ENCODE data around the gene BTF3L4. TPM values are rescaled to one million over a fixed set of nuclear protein-coding genes. Genes with fewer than 3 reads are reported as not detected.

The BTF3L4 gene
- total RNA-seq, 1 experiment from 2014 or later = 47.0 TPM

GRCh38 chr1:52060822-52061221 lies 4.7 kb downstream of the BTF3L4 start:
- H3K4me3 ChIP-seq = no peak overlapping the region
- intact Hi-C loops (cut with micrococcal nuclease; ENCODE audit: unreplicated experiment) = no loop called here
- POLR2A ChIA-PET (ENCODE audit: unreplicated experiment) = interaction anchor here (0.6 to 0.7 kb wide), 2 partner anchors 527 to 565 kb away, joined by 4 to 7 read pairs; no protein-coding TSS in a partner anchor
- H3K79me2 ChIP-seq (ENCODE audit: low read depth) = peaks cover 90% of the 10 kb centered on the region
- H2AFZ ChIP-seq = no peak overlapping the region
- H3F3A ChIP-seq (ENCODE audit: insufficient read depth, low read depth) = peaks cover 15% of the 10 kb centered on the region; the same call in 1 of the 2 replicates
- H3K4me1 ChIP-seq (replicated peaks; ENCODE audit: insufficient read depth) = peaks cover 29% of the 10 kb centered on the region
- CTCF ChIA-PET = no interaction called here
- H3K36me3 ChIP-seq (ENCODE audit: low read depth) = peaks cover 39% of the 10 kb centered on the region
- no peaks in the 10 kb centered on the region for H3K9me2 ChIP-seq (ENCODE audit: insufficient read depth)
- H4K20me1 ChIP-seq (ENCODE audit: insufficient read depth) = peaks cover 71% of the 10 kb centered on the region
- H3K27me3 ChIP-seq (ENCODE audit: insufficient read depth, low read depth) = no peaks in the 10 kb centered on the region
- H3K9me3 ChIP-seq (ENCODE audit: insufficient read depth, low read depth) = no peaks in the 10 kb centered on the region
- no peak for DNase-seq
- no peak for TF ChIP-seq EZH2 (IDR thresholded peaks at IDR 0.05; ENCODE audit: low read depth)
- no peak for TF ChIP-seq CTCF (conservative IDR thresholded peaks at IDR 0.05)
- no peak overlapping the region for H3K4me2 ChIP-seq
- no peak overlapping the region for H3K27ac ChIP-seq
- no TSS peak for BruUV-seq (replicated peaks)

- POLR2A ChIA-PET (ENCODE audit: unreplicated experiment) = interaction anchor here (0.6 kb wide), 1 partner anchor 177 kb away, joined by 3 read pairs; no protein-coding TSS in a partner anchor
- intact Hi-C loops (cut with micrococcal nuclease; ENCODE audit: unreplicated experiment) = no loop called here
- BruUV-seq (replicated peaks) = no TSS peak
- H3K4me2 ChIP-seq = no peak overlapping the region
- H3K9me2 ChIP-seq (ENCODE audit: insufficient read depth) = no peaks in the 10 kb centered on the region
- peaks cover 49% of the 10 kb centered on the region for H3K36me3 ChIP-seq (ENCODE audit: low read depth)
- TF ChIP-seq CTCF (conservative IDR thresholded peaks at IDR 0.05) = no peak
- no peak for TF ChIP-seq EZH2 (IDR thresholded peaks at IDR 0.05; ENCODE audit: low read depth)
- no peak for DNase-seq
- CTCF ChIA-PET = no interaction called here
- no peaks in the 10 kb centered on the region for H3K27me3 ChIP-seq (ENCODE audit: insufficient read depth, low read depth)
- no peaks in the 10 kb centered on the region for H3K9me3 ChIP-seq (ENCODE audit: insufficient read depth, low read depth)
- H4K20me1 ChIP-seq (ENCODE audit: insufficient read depth) = peaks cover 79% of the 10 kb centered on the region
- H3F3A ChIP-seq (ENCODE audit: insufficient read depth, low read depth) = peaks cover 20% of the 10 kb centered on the region; the same call in 1 of the 2 replicates
- no peak overlapping the region for H3K27ac ChIP-seq
- H3K4me3 ChIP-seq = no peak overlapping the region
- H2AFZ ChIP-seq = no peak overlapping the region
- peaks cover 86% of the 10 kb centered on the region for H3K79me2 ChIP-seq (ENCODE audit: low read depth)
- peaks cover 17% of the 10 kb centered on the region for H3K4me1 ChIP-seq (replicated peaks; ENCODE audit: insufficient read depth)
These were observed 7.1 kb downstream of the BTF3L4 start for GRCh38 chr1:52063192-52063591.

- intact Hi-C loops (cut with micrococcal nuclease; ENCODE audit: unreplicated experiment) = no loop called here
- Histone ChIP-seq H3K9me2 (ENCODE audit: insufficient read depth) (no peaks in the 10 kb centered on the region), H4K20me1 (ENCODE audit: insufficient read depth) (peaks cover 73% of the 10 kb centered on the region), H3K27ac (no peak overlapping the region), H2AFZ (no peak overlapping the region), H3K9me3 (ENCODE audit: insufficient read depth, low read depth) (no peaks in the 10 kb centered on the region), H3K27me3 (ENCODE audit: insufficient read depth, low read depth) (no peaks in the 10 kb centered on the region), H3K4me2 (no peak overlapping the region), H3K4me1 (replicated peaks; ENCODE audit: insufficient read depth) (no peaks in the 10 kb centered on the region), H3F3A (ENCODE audit: insufficient read depth, low read depth) (peaks cover 14% of the 10 kb centered on the region; the same call in 1 of the 2 replicates), H3K79me2 (ENCODE audit: low read depth) (peaks cover 71% of the 10 kb centered on the region), H3K36me3 (ENCODE audit: low read depth) (peaks cover 46% of the 10 kb centered on the region), H3K4me3 (no peak overlapping the region)
- ChIA-PET POLR2A (ENCODE audit: unreplicated experiment) (no interaction called here), CTCF (interaction anchor here (0.6 kb wide), 1 partner anchor 256 kb away, joined by 4 read pairs; no protein-coding TSS in a partner anchor)
- no peak for TF ChIP-seq CTCF (conservative IDR thresholded peaks at IDR 0.05)
- no peak for TF ChIP-seq EZH2 (IDR thresholded peaks at IDR 0.05; ENCODE audit: low read depth)
- DNase-seq = no peak
- no TSS peak for BruUV-seq (replicated peaks)
These were observed 14.6 kb downstream of the BTF3L4 start for GRCh38 chr1:52070704-52071103.

Measured in PC-9 (cell line).